Loucy (cell line): ENCODE measurements around the gene PRKCE.

Experiments used
- H2AFZ ChIP-seq: fragments of 200-600 bp; sonication (generic); 2 replicates; pipeline ENCODE4 v1.6.0; 2016; ENCODE audit warnings: antibody characterized with exemption, mild to moderate bottlenecking, low read length, moderate library complexity
- H3F3A ChIP-seq: fragments of 200-600 bp; 2 replicates; pipeline ENCODE4 v1.6.0; 2016; ENCODE audit warnings: antibody characterized with exemption, low read depth, mild to moderate bottlenecking
- H3K27me3 ChIP-seq: fragments of 200-600 bp; sonication (generic); 2 replicates; pipeline ENCODE4 v1.6.1; 2014; ENCODE audit warnings: low read length, mild to moderate bottlenecking; ENCODE audit not compliant: insufficient read depth, poor library complexity, severe bottlenecking
- H3K36me3 ChIP-seq: fragments of 200-600 bp; sonication (generic); 2 replicates; pipeline ENCODE4 v1.6.1; 2016; ENCODE audit warnings: low read length; ENCODE audit not compliant: insufficient read depth
- H3K4me1 ChIP-seq: fragments of 200-600 bp; sonication (generic); 2 replicates; pipeline ENCODE4 v1.5.1; 2014; ENCODE audit warnings: low read length, mild to moderate bottlenecking; ENCODE audit not compliant: insufficient read depth, poor library complexity, severe bottlenecking
- H3K4me2 ChIP-seq: fragments of 200-600 bp; sonication (generic); 2 replicates; pipeline ENCODE4 v1.6.0; 2014; ENCODE audit warnings: antibody characterized with exemption, low read length, low read depth, mild to moderate bottlenecking; ENCODE audit not compliant: poor library complexity, severe bottlenecking
- H3K4me3 ChIP-seq: fragments of 200-600 bp; sonication (generic); 2 replicates; pipeline ENCODE4 v1.5.1; 2014; ENCODE audit warnings: low read length, mild to moderate bottlenecking, mixed read lengths; ENCODE audit not compliant: poor library complexity, severe bottlenecking
- H3K79me2 ChIP-seq: fragments of 200-600 bp; sonication (generic); 2 replicates; pipeline ENCODE4 v1.6.1; 2014; ENCODE audit warnings: low read length; ENCODE audit not compliant: insufficient read depth
- H3K9ac ChIP-seq: fragments of 200-600 bp; sonication (generic); 2 replicates; pipeline ENCODE4 v1.6.0; 2014; ENCODE audit warnings: mild to moderate bottlenecking, low read depth, low read length, moderate library complexity; ENCODE audit not compliant: poor library complexity, severe bottlenecking
- H3K9me2 ChIP-seq: fragments of 200-600 bp; sonication (generic); replicated peaks from 2 replicates; pipeline ENCODE4 v1.6.1; 2016; ENCODE audit warnings: low read depth, low read length, mixed read lengths
- H3K9me3 ChIP-seq: fragments of 200-600 bp; sonication (generic); 2 replicates; pipeline ENCODE4 v1.6.1; 2014; ENCODE audit warnings: mild to moderate bottlenecking, antibody characterized with exemption, low read length, low read depth; ENCODE audit not compliant: insufficient read depth
- H4K20me1 ChIP-seq: fragments of 200-600 bp; sonication (generic); 2 replicates; pipeline ENCODE4 v1.6.0; 2014; ENCODE audit warnings: antibody characterized with exemption, low read length, mild to moderate bottlenecking; ENCODE audit not compliant: insufficient read depth, poor library complexity, severe bottlenecking
- CTCF ChIP-seq: fragments of 200-600 bp; sonication (generic); conservative IDR thresholded peaks from 2 replicates; pipeline ENCODE4 v1.5.1; 2014; ENCODE audit warnings: mild to moderate bottlenecking, antibody characterized with exemption, low read length
- EZH2phosphoT487 ChIP-seq: fragments of 200-600 bp; IDR thresholded peaks from 2 replicates; pipeline ENCODE4 v1.6.1; 2018; ENCODE audit warnings: antibody characterized with exemption, mild to moderate bottlenecking, moderate library complexity, borderline replicate concordance

PRKCE gene

GRCh38 chr2:45844796-45845457 lies 193.5 kb downstream of the PRKCE start:
- peak overlapping the region; percentile 65 for H3K4me3 ChIP-seq

GRCh38 chr2:45845566-45845965 lies 194.1 kb downstream of the PRKCE start:
- Histone ChIP-seq H3K27me3 (no peaks in the 10 kb centered on the region), H3K79me2 (peaks cover 43% of the 10 kb centered on the region), H3K9me3 (no peaks in the 10 kb centered on the region), H3K4me2 (peak overlapping the region; percentile 79), H3K9ac (peak overlapping the region; percentile 91), H3K4me3 (peak overlapping the region; percentile 65), H2AFZ (no peak overlapping the region), H4K20me1 (no peaks in the 10 kb centered on the region), H3K4me1 (peaks cover 85% of the 10 kb centered on the region), H3F3A (peaks cover 22% of the 10 kb centered on the region), H3K36me3 (no peaks in the 10 kb centered on the region), H3K9me2 (no peaks in the 10 kb centered on the region)
- TF ChIP-seq EZH2phosphoT487 = no peak
- no peak for TF ChIP-seq CTCF

More at GRCh38 chr2:45844796-45845457, 193.5 kb downstream of the PRKCE start:
- no peak for TF ChIP-seq CTCF
- TF ChIP-seq EZH2phosphoT487 = no peak
- peaks cover 22% of the 10 kb centered on the region for H3F3A ChIP-seq
- peak overlapping the region; percentile 79 for H3K4me2 ChIP-seq
- H2AFZ ChIP-seq = no peak overlapping the region
- no peaks in the 10 kb centered on the region for H4K20me1 ChIP-seq
- H3K9ac ChIP-seq = peak overlapping the region; percentile 91
- H3K4me1 ChIP-seq = peaks cover 85% of the 10 kb centered on the region
- H3K27me3 ChIP-seq = no peaks in the 10 kb centered on the region
- no peaks in the 10 kb centered on the region for H3K36me3 ChIP-seq
- H3K9me2 ChIP-seq = no peaks in the 10 kb centered on the region
- no peaks in the 10 kb centered on the region for H3K9me3 ChIP-seq
- peaks cover 50% of the 10 kb centered on the region for H3K79me2 ChIP-seq

- no peak overlapping the region for H3K4me3 ChIP-seq
Observed at GRCh38 chr2:45849491-45850283, 198.2 kb downstream of the PRKCE start.

More at GRCh38 chr2:45849491-45850283, 198.2 kb downstream of the PRKCE start:
- TF ChIP-seq CTCF = no peak
- no peak for TF ChIP-seq EZH2phosphoT487
- H3K9ac ChIP-seq = peak overlapping the region; percentile 41
- no peaks in the 10 kb centered on the region for H3K9me2 ChIP-seq
- H3K4me2 ChIP-seq = peak overlapping the region; percentile 1
- H3K27me3 ChIP-seq = no peaks in the 10 kb centered on the region
- no peaks in the 10 kb centered on the region for H3K36me3 ChIP-seq
- no peaks in the 10 kb centered on the region; the same call in 1 of the 2 replicates for H3F3A ChIP-seq
- no peaks in the 10 kb centered on the region for H3K9me3 ChIP-seq
- H3K79me2 ChIP-seq = peaks cover 49% of the 10 kb centered on the region
- H3K4me1 ChIP-seq = peaks cover 70% of the 10 kb centered on the region
- no peaks in the 10 kb centered on the region for H4K20me1 ChIP-seq
- no peak overlapping the region for H2AFZ ChIP-seq
